GM18499 (cell line): Measurements from ENCODE around the gene BRINP2.

Experiments
- ATAC-seq: cut with Tn5 transposase; IDR thresholded peaks from one replicate; pipeline ENCODE4 v1.9.1; 2021; ENCODE audit warnings: moderate number of reproducible peaks; ENCODE audit not compliant: insufficient read depth, unreplicated experiment

BRINP2 gene

DNA sequence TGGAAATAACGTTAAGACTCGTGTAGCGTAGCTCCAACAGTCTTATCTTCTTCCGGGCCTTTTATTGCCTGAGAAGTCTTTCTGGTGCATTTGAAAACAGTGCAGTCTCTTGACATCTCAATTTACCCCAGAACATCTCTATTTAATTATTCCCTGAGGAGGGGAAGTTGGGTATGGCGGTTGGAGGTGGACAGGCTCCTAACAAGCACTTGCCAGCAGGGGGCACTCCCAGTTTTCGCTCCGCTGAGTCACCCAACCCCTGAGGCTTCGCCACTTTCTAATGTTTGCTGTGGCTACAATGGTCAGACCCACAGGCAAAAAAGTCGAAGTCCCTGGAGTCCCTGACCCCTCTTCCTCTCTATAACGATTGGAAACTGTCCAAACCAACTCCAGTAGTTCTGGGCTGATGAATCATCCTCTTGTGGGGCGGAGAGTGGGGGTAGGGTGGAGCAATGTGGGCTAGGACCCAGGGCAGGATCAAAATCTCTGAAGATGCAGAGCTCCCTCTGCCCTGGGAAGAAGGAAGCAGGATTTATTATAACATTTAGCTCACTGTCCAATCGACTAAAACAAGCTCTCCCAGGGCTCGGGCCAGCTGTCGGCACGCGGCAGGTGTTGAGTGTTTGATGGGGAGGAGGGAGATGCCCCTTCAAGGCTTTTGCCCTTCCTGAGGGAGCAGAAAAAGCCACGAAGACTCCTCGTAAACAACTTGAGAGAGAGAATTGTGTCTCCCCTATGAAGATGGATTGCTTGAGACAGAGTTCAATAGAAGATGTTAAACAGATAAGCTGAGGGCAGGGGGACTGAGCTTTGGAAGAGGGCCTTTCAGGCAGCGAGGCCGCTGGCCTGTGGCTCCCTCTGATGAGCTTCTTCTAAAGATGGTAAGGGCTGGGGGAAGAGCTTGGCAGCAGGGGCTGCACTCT is 85.7 kb downstream of the BRINP2 start:
- ATAC-seq = no peak

DNA sequence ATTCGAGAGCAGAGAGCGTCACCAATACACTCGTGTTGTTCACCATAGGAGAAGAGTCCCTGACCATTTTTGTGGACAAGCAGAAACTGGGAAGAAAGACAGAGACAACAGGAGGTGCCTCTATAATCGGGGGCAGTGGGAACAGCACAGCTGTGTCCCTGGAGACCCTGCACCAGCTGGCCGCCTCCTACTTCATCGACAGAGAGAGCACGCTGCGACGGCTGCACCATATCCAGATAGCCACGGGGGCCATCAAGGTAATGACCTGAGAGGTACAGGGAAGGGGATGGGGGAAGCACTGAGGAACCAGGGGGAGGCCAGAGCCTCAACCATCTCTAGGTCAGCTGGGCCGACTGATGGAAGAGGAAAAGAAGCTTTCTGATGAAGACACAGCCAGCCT is 86.4 kb downstream of the BRINP2 start:
- no peak for ATAC-seq

DNA sequence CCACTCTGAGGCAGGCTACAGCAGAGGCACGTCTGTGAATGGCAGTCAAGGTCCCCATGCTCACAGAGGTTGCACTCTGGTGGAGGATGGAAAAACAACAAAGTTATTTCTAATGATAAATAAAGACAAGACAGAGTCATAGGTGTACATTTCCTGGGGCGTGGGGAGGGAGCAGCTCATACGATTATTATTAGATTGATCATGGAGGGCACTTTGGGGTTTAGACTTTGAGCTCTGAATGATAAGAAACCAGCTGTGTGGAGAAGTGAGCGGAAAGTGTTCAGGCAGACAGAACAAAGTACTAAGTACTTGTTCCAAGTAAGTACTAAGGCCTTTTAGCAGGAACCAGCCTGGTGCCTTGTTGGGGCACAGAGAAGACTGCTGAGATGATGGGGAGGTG is 86.8 kb downstream of the BRINP2 start:
- ATAC-seq = no peak

GRCh38 chr1:177270863-177271262 is 100.1 kb downstream of the BRINP2 start:
- no peak for ATAC-seq

DNA sequence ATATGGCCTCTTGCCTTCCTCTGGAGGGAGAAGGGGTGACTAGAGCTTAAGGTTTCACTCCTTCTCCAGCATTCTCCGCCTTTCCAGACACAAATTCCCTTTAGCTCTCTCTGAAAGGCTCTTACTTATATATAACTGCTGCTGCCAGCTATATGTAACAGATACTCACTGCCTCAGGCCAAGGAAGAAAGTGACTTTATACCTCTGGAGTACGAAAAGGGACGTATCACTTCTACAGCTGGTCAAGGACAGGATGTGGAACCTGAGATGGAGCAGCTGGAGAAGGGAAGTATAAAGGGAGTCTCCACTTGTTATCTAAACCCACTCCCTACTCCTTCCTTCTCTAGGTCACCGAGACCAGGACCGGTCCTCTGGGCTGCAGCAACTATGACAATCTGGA is 102.4 kb downstream of the BRINP2 start:
- no peak for ATAC-seq

- ATAC-seq = no peak
Measured at GRCh38 chr1:177274687-177275211, 104.0 kb downstream of the BRINP2 start.

- ATAC-seq = no peak
Measured at GRCh38 chr1:177275736-177276135, 105.0 kb downstream of the BRINP2 start.

DNA sequence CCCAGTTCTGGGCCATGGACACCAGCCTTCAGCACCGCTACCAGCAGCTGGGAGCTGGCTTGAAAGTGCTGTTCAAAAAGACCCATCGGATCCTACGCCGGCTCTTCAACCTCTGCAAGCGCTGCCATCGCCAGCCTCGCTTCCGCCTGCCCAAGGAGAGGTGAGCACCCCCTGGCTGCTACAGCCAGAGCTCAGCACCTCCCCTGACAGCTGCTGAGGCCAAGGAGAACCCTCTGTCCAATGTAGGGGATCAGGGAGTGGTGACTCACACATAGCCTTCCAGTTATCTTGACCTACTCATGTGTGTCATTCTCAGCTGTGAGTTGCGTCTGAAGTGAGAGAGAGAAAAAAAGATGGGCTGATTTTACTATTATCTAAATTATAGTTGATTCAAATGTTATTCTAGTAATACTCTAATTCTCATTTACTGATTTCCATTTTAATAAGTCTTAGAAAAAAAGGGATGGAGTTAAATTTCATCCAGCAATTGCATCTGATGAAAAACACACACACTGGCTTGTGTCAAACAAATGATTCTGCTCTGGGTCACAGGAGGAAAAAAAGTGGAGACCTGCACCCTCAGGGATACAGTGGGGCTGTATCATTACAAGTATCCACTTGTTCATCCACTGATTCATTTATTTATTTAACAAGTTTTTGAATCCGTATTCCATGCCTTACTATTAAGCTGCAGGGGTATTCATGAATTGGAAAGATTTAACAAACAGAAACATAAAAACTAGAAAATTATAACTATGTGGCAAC is 108.0 kb downstream of the BRINP2 start:
- ATAC-seq = no peak

DNA sequence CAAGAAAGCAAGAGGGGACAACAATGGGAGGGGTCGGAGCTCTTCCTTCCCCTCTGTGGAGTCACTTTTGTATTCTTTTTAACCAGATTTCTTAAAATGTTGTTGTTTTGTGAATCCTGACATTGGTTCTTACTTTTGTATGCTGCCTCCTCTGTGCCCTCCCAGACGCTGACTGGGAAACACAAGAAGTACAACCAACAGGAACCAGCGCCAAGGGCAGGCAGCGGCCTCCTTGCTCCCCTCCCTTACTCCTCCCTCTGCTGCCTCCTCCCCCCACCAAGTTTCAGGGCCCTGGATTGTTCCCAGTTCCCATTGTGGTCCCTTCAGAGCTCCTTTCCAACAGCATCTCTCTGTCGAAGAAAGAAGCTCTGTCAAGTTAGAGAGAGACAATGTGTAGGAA is 111.1 kb downstream of the BRINP2 start:
- no peak for ATAC-seq

DNA sequence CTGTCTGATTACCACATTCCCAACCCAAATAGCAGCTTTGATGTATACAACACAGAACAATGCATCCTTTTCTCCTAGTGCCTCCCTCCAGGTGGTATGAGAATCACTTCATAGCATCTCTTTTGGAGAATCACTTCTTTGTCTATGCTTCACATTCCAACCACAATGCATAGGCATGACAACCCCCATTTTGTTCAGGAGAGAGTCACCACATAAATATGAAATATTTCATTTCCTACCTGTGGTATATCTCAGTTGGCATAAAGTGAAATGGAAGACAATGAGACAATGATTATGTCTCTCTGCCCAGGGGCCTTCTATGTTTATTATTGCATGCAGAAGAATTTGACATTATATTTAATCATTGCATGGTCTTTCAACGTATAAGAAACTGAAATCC is 112.2 kb downstream of the BRINP2 start:
- ATAC-seq = no peak

DNA sequence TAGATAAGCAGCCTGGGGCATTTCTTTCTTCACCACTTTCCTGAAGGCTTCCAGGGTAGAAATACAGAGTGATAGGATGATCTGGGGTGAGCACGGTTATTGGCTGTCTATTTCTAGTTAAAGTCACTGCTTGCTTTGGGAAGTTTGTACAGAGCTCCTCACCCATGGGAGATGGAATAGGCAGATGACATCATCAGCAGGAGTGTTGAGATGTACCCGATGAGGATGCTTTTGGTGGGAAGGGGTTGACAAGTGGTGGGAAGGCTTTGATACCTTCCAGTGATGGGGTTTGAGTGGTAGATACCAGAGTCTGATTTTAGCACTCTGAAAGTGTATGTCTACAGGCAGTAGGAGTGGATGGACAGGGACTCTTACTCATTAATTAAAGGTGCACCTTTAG is 112.6 kb downstream of the BRINP2 start:
- ATAC-seq = no peak

DNA sequence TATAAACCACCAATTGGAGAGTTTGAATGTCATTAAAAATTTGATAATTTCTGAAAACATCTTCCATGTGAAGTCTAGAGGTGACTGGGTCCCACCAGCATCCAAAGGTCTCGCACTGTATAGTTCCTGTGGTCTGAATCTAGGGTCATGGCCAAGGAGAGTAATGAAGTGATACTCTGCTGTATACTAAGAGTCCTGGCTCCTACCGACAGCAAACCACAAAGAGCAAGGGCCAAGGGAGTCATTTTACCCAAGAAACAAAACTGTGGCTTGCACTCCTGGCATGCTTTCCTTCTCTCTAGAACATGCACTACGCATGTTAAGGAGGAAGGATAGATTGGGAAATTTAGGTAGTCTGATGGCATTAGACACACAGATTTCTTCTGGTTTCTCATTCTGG is 115.6 kb downstream of the BRINP2 start:
- no peak for ATAC-seq

DNA sequence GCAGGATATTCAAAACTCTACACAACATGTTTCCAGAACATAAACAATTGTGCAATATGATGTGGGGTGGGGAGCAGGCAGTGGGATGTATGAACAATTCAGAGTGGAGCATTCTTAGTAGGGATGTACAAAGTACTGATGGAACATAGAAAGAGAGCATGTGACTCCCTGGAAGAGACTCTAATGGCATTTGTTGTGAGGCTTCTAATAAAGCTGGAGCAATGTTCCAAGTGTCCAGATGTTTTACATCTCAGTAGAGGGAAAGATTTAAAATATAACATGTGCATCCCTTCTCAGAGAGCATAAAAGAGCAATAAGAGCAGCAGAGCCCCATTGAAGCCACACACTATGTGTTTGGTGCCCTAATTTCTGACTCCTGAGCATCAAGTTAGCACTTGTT is 116.5 kb downstream of the BRINP2 start:
- no peak for ATAC-seq

DNA sequence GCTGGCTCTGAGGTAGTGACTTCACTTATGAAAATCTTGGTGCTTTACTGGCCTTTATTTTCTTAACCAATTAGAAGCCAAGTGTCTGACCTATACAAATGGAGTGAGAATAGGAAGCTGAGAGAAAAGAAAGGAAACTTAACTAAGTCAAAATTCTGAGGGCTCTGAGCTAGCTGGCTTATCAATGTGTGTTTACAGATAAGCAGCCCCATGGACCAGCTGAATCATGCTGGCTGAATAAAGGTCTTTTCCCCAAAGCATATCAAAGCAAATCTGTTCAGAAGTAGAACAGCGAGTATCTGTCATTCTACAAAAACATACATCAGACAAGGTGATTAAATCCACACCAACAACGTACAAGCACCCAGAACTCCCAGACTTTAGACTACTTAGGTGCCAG is 117.2 kb downstream of the BRINP2 start:
- no peak for ATAC-seq

- no peak for ATAC-seq
Measured at GRCh38 chr1:177289532-177289931, 118.8 kb downstream of the BRINP2 start.

- ATAC-seq = no peak
Measured at GRCh38 chr1:177300431-177300830, 129.7 kb downstream of the BRINP2 start.

- ATAC-seq = no peak
Measured at GRCh38 chr1:177301425-177302124, 130.8 kb downstream of the BRINP2 start.

GRCh38 chr1:177302357-177303044 is 131.7 kb downstream of the BRINP2 start:
- no peak for ATAC-seq

GRCh38 chr1:177305040-177306018 is 134.6 kb downstream of the BRINP2 start:
- ATAC-seq = no peak
